ENCODE measurements around the gene NEK5. TPM values are rescaled to one million over a fixed set of nuclear protein-coding genes. Genes with fewer than 3 reads are reported as not detected.

The NEK5 gene
- total and polyA plus RNA-seq, 4 donors, result 3.0 to 7.6 (median 6.8) TPM

DNA sequence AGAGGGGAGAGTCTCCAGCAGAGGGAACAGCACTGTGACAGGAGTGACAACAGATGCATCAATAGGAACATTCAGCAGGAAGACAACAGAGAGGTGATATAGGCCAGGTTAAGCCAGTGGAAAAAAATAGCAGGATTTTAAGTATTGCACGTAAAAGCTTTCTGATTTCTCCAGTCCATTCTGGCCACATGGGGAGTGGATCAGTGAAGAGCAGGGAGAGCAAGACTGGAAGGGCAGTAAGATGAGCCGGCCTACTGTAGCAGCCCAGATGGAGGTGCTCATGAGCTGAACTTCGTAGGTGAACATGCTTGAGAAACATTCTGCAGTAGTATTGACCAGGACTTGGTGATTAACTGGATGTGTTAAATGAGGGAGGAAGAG lies 102.6 kb downstream of the NEK5 start:
- no peaks in the 10 kb centered on the region for H3K9me3 ChIP-seq (ENCODE audit: control insufficient read depth, insufficient read depth, low read length)
- no peak overlapping the region for H3K4me3 ChIP-seq (ENCODE audit: low read depth, low read length)
- H3K27me3 ChIP-seq (ENCODE audit: control insufficient read depth, insufficient read depth, low read length), result no peaks in the 10 kb centered on the region
- H3K36me3 ChIP-seq (ENCODE audit: control insufficient read depth, insufficient read depth, low read length), result peaks cover 33% of the 10 kb centered on the region
- no peak for DNase-seq (ENCODE audit: low read depth in 4 of 6, low spot score in 6 of 6)
- H3K4me1 ChIP-seq (ENCODE audit: control insufficient read depth, insufficient read depth, low read length), result no peaks in the 10 kb centered on the region
- 94% methylated on average over 3 of the region's 3 CpGs for WGBS (ENCODE audit: insufficient coverage)
- H3K27ac ChIP-seq (ENCODE audit: low read depth, low read length), result no peak overlapping the region

DNA sequence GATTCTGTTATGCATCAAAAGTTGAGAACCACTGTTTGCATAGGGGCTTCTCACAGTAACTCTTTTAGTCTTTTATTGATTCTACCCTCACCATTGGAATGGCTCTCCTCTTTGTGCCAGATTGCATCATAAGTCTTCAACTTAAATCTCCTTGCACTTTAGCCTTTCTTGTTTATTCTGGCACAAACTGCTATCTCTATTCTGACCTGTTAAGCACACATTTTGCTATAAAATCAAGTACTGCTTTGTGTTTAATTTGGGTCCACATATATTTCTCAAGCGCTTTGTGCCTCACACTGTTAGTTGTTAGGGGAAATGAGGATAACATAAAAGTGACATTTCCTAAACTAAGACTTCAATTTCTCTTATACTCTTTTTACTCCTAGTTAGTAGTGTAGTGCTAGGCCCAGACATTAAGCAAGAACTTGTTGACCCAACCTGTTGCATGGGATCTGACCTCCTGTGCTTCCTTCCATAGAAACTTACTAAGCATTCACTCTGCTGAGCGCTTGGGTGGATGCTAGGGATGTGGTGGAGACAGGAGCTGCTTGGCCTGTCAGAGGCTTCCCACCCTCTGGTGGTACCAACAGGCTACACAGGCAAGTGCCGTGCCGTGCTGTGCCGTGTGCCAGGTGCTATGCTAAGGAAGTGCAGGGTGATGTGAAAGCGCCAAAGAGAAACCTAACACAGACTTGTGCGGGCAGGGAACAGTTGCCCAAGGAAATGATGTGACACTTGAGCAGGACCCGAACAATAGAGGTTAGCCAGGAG lies 103.2 kb downstream of the NEK5 start:
- H3K4me3 ChIP-seq (ENCODE audit: low read depth, low read length), result no peak overlapping the region
- H3K9me3 ChIP-seq (ENCODE audit: control insufficient read depth, insufficient read depth, low read length), result no peaks in the 10 kb centered on the region
- peaks cover 35% of the 10 kb centered on the region for H3K36me3 ChIP-seq (ENCODE audit: control insufficient read depth, insufficient read depth, low read length)
- 96% methylated on average over 6 of the region's 8 CpGs for WGBS (ENCODE audit: insufficient coverage)
- no peak overlapping the region for H3K27ac ChIP-seq (ENCODE audit: low read depth, low read length)
- H3K27me3 ChIP-seq (ENCODE audit: control insufficient read depth, insufficient read depth, low read length), result no peaks in the 10 kb centered on the region
- H3K4me1 ChIP-seq (ENCODE audit: control insufficient read depth, insufficient read depth, low read length), result no peaks in the 10 kb centered on the region
- no peak for DNase-seq (ENCODE audit: low read depth in 4 of 6, low spot score in 6 of 6)

DNA sequence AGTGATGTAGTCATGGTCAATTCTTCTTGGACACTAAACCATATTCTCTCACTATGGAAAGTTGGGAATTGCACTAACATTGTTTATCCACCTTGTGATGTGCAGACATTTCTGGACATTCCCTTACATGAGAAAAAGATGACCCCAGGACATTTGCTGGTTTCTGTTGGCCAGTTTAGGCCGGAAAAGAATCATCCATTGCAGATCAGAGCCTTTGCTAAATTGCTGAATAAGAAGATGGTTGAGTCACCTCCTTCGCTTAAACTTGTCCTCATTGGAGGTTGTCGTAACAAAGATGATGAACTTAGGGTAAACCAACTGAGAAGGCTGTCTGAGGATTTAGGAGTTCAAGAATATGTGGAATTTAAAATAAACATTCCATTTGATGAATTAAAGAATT lies 104.4 kb downstream of the NEK5 start, which contains the start of gene UTP14C:
Gene UTP14C (plus strand): TSS at position 211 of the 400 bp plus-strand sequence. CDS start 4,114 bp downstream, outside the sequence.
- H3K27me3 ChIP-seq (ENCODE audit: control insufficient read depth, insufficient read depth, low read length), result no peaks in the 10 kb centered on the region
- no peak within 1 kb of the TSS for H3K4me3 ChIP-seq (ENCODE audit: low read depth, low read length)
- DNase-seq (ENCODE audit: low read depth in 4 of 6, low spot score in 6 of 6), result no peak
- 100% methylated on average over 3 of the region's 3 CpGs for WGBS (ENCODE audit: insufficient coverage)
- H3K27ac ChIP-seq (ENCODE audit: low read depth, low read length), result no peak within 1 kb of the TSS
- H3K9me3 ChIP-seq (ENCODE audit: control insufficient read depth, insufficient read depth, low read length), result no peaks in the 10 kb centered on the region
- H3K4me1 ChIP-seq (ENCODE audit: control insufficient read depth, insufficient read depth, low read length), result no peaks in the 10 kb centered on the region
- peaks cover 40% of the 10 kb centered on the region for H3K36me3 ChIP-seq (ENCODE audit: control insufficient read depth, insufficient read depth, low read length)

DNA sequence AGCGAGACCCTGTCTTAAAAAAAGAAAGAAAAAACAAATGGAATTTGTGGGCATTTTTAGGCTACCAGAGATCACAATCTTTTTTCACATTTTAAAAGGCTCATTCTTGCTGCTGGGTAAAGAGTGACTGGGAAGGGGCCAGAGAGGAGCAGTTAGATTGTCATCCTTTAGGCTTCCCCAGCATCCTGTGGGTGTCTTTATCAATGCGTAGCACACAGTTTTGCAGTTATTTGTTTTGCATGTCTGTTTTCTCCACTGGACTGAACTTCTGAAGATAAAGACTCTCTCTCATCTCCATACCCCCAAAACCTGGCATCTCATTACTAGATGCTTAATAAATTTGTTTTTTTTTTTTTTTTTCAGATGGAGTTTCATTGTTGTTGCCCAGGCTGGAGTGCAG lies 106.5 kb downstream of the NEK5 start:
- Histone ChIP-seq H3K27me3 (ENCODE audit: control insufficient read depth, insufficient read depth, low read length) (no peaks in the 10 kb centered on the region), H3K36me3 (ENCODE audit: control insufficient read depth, insufficient read depth, low read length) (peaks cover 38% of the 10 kb centered on the region), H3K27ac (ENCODE audit: low read depth, low read length) (no peak overlapping the region), H3K4me1 (ENCODE audit: control insufficient read depth, insufficient read depth, low read length) (no peaks in the 10 kb centered on the region), H3K9me3 (ENCODE audit: control insufficient read depth, insufficient read depth, low read length) (no peaks in the 10 kb centered on the region), H3K4me3 (ENCODE audit: low read depth, low read length) (no peak overlapping the region)
- DNase-seq (ENCODE audit: low read depth in 4 of 6, low spot score in 6 of 6), result no peak
- WGBS (ENCODE audit: insufficient coverage), result 100% methylated on average over 1 of the region's 2 CpGs

DNA sequence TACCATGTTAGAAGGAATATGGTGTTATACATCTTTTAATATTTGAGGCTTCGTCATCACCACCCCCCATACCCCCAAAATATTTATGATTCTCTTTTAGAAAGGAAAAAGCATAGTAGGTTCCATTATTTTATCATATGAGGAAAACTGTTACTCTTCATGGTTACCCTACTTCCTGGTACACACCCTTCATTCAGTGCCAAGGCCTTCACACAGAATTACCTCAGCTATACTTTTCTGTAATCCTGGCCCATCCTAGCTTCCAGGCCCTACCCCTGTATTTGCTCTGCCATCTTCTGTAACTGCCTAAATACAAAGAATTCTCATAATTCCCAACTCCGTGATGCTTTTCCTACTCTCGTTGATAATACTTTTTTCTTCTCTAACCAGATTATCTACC lies 108.7 kb downstream of the NEK5 start:
- Histone ChIP-seq H3K4me3 (ENCODE audit: low read depth, low read length) (no peak overlapping the region), H3K27me3 (ENCODE audit: control insufficient read depth, insufficient read depth, low read length) (no peaks in the 10 kb centered on the region), H3K36me3 (ENCODE audit: control insufficient read depth, insufficient read depth, low read length) (peaks cover 31% of the 10 kb centered on the region), H3K9me3 (ENCODE audit: control insufficient read depth, insufficient read depth, low read length) (no peaks in the 10 kb centered on the region), H3K27ac (ENCODE audit: low read depth, low read length) (no peak overlapping the region), H3K4me1 (ENCODE audit: control insufficient read depth, insufficient read depth, low read length) (no peaks in the 10 kb centered on the region)
- no peak for DNase-seq (ENCODE audit: low read depth in 4 of 6, low spot score in 6 of 6)
- WGBS (ENCODE audit: insufficient coverage), result 100% methylated on average over 1 of the region's 3 CpGs

DNA sequence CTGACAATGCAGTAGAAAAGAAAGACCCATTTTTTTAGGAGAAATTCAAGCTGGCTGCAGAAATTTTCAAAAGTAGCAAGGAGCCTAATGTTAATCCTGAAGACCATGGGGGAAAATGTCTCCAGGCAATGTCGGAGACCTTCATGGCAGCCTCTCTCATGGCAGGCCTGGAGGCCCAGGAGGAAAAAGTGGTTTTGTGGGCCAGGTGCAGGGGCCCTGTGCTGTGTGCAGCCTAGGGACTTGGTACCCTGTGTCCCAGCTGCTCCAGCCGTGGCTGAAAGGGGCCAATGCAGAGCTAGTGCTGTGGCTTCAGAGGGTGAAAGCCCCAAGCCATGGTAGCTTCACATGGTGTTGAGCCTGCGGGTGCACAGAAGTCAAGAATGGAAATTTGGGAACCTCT lies 112.6 kb downstream of the NEK5 start:
- Histone ChIP-seq H3K27ac (ENCODE audit: low read depth, low read length) (no peak overlapping the region), H3K9me3 (ENCODE audit: control insufficient read depth, insufficient read depth, low read length) (no peaks in the 10 kb centered on the region), H3K27me3 (ENCODE audit: control insufficient read depth, insufficient read depth, low read length) (no peaks in the 10 kb centered on the region), H3K4me3 (ENCODE audit: low read depth, low read length) (no peak overlapping the region), H3K4me1 (ENCODE audit: control insufficient read depth, insufficient read depth, low read length) (no peaks in the 10 kb centered on the region), H3K36me3 (ENCODE audit: control insufficient read depth, insufficient read depth, low read length) (peaks cover 12% of the 10 kb centered on the region)
- WGBS (ENCODE audit: insufficient coverage), result 98% methylated on average over 3 of the region's 3 CpGs
- DNase-seq (ENCODE audit: low read depth in 4 of 6, low spot score in 6 of 6), result no peak

DNA sequence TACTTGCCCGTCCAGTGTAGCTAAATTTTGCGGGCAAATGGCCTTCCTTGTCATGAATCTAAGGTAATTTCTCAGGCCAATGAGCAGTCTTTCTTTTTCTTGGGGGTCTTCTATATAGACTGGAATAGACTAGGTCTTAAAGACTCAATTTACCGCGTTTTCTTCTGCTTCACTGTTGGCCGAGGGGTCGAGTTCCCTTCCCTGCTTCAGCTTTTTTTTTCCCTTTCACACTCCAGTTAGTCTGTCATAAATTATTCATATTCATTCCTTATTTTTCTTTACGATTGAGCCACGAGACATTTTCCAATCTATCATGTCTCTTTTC lies 116.4 kb downstream of the NEK5 start:
- H3K36me3 ChIP-seq (ENCODE audit: control insufficient read depth, insufficient read depth, low read length), result no peaks in the 10 kb centered on the region
- WGBS (ENCODE audit: insufficient coverage), result 0% methylated on average over 8 of the region's 8 CpGs
- H3K4me1 ChIP-seq (ENCODE audit: control insufficient read depth, insufficient read depth, low read length), result peaks cover 5% of the 10 kb centered on the region

DNA sequence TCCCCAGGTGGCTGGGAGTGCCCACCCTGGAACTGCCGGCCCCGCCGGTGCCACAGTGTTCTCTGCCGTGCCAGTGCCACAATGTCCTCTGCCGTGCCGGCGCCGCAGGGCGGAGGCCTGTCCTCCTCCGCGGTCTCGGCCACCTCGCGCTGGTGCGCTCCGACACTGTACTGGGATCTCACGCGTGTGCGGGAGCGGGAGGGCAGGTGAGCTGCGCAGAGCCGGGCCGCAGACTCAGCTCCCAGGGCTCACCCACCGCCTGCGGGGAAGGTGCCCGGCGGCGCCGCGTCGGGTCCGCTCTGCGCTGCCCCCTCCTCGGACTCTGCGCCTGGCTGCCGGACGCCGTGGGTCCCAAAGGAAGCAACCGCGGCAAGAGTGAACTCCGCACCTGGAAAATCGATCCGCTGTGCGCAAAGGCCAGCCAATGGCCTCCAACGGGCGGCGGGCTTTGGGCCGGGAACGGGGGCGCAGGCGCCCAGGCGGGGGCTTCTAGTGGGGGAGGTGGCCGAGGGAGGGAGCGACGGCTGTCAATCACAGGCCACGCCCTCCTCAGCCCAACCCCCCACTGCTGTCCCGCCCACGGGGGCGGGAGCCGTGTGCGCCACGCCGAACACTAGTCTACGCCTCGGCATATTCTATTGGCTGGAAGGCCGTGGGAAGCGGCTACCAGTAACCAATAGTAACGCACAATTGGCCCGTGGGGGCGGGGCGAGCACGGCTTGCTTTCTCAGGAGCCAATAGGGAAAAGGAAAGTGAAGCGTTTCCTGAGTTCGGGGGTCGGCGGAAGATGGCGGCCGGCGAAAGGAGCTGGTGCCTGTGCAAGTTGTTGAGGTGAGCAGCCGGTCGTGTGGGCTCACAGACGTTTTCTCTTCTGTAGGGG lies 117.0 kb downstream of the NEK5 start, which contains the start of gene ALG11:
Gene ALG11 (plus strand): TSS at position 767 of the 880 bp plus-strand sequence. CDS start 21 bp downstream, at position 788.
- H3K27ac ChIP-seq (ENCODE audit: low read depth, low read length), result peak within 1 kb of the TSS; percentile 64
- H3K27me3 ChIP-seq (ENCODE audit: control insufficient read depth, insufficient read depth, low read length), result no peaks in the 10 kb centered on the region
- H3K4me3 ChIP-seq (ENCODE audit: low read depth, low read length), result peak within 1 kb of the TSS; percentile 98
- WGBS (ENCODE audit: insufficient coverage), result under 1% methylated on average over 76 of the region's 82 CpGs
- H3K9me3 ChIP-seq (ENCODE audit: control insufficient read depth, insufficient read depth, low read length), result no peaks in the 10 kb centered on the region
- peaks cover 5% of the 10 kb centered on the region for H3K4me1 ChIP-seq (ENCODE audit: control insufficient read depth, insufficient read depth, low read length)
- DNase-seq (ENCODE audit: low read depth in 4 of 6, low spot score in 6 of 6), result peak; percentile 90 to 100 (median 98)
- no peaks in the 10 kb centered on the region for H3K36me3 ChIP-seq (ENCODE audit: control insufficient read depth, insufficient read depth, low read length)

More for the DNA sequence above, 116.4 kb downstream of the NEK5 start:
- DNase-seq (ENCODE audit: low read depth in 4 of 6, low spot score in 6 of 6), result no peak
- H3K9me3 ChIP-seq (ENCODE audit: control insufficient read depth, insufficient read depth, low read length), result no peaks in the 10 kb centered on the region
- H3K27me3 ChIP-seq (ENCODE audit: control insufficient read depth, insufficient read depth, low read length), result no peaks in the 10 kb centered on the region
- H3K4me3 ChIP-seq (ENCODE audit: low read depth, low read length), result peak overlapping the region; percentile 98
- H3K27ac ChIP-seq (ENCODE audit: low read depth, low read length), result peak overlapping the region; percentile 64

DNA sequence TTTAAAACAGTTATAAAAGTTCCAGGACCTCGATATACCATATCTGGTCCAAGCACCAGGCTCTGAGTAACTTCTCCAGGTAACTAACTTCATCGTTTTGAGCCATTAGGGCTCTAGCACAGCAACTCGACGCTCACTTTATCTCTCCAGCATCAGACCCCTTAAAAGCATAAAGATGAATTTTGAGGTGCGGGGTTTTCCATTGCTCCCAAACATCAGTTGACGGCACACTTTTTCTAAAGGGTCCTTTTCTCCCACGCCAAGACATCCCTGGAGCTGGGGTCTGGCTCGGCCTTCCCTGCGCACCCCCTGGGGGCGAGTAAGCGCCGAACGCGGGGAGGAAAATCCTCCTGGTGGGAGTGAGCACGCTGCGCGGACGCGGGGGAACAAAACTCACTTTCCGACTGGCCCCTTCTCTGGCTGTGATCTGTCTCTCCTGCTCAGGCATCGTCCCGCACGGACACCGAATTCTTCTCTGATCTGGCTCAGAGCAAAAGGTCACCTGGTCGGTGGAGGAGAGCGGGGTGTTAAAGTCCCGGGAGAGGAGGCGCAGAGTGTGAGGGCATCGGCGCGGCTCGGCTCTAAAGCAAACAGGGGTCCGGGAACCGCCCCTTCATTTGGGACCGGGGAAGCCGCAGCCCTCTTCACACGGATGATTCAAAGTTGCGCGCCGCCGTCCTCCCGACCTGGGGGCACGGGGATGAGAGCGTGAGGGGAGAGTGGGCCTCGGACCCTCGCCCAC lies 117.8 kb downstream of the NEK5 start, which contains the start of gene ATP7B:
Gene ATP7B (minus strand): TSS at position 561 of the 742 bp plus-strand sequence. CDS start 113 bp downstream, at position 448.
- Histone ChIP-seq H3K27ac (ENCODE audit: low read depth, low read length) (peak within 1 kb of the TSS; percentile 64), H3K4me3 (ENCODE audit: low read depth, low read length) (peak within 1 kb of the TSS; percentile 98), H3K9me3 (ENCODE audit: control insufficient read depth, insufficient read depth, low read length) (no peaks in the 10 kb centered on the region), H3K4me1 (ENCODE audit: control insufficient read depth, insufficient read depth, low read length) (peaks cover 5% of the 10 kb centered on the region), H3K27me3 (ENCODE audit: control insufficient read depth, insufficient read depth, low read length) (no peaks in the 10 kb centered on the region), H3K36me3 (ENCODE audit: control insufficient read depth, insufficient read depth, low read length) (no peaks in the 10 kb centered on the region)
- WGBS (ENCODE audit: insufficient coverage), result under 1% methylated on average over 45 of the region's 46 CpGs
- peak in 3 of 6 donors; percentile 26 to 58 (median 36) for DNase-seq (ENCODE audit: low read depth in 4 of 6, low spot score in 6 of 6)
